Thyroid gland (tissue), 4 donors: ENCODE measurements around the gene RXFP2. TPM values are rescaled to one million over a fixed set of nuclear protein-coding genes. Genes with fewer than 3 reads are reported as not detected.

ENCODE experiments used
- DNase-seq, 2 donors: peaks; one replicate each; pipeline ENCODE4 v3.0.0-alpha.2; 2019
- H3K27ac ChIP-seq, 3 donors: fragments of 200-600 bp; sonication (generic); 1 replicate in 2 of 3; 2 replicates in 1 of 3; pipeline ENCODE4 v1.5.1; 2016 to 2019; ENCODE audit warnings: mild to moderate bottlenecking in 1 of 3, moderate library complexity in 1 of 3
- H3K27me3 ChIP-seq: fragments of 200-600 bp; sonication (generic); one replicate; pipeline ENCODE4 v1.5.1; 2019
- H3K36me3 ChIP-seq, 2 donors: fragments of 200-600 bp; sonication (generic); one replicate each; pipeline ENCODE4 v1.5.1; 2016 to 2019
- H3K4me1 ChIP-seq, 2 donors: fragments of 200-600 bp; sonication (generic); one replicate each; pipeline ENCODE4 v1.5.1; 2017 to 2019
- H3K4me3 ChIP-seq, 3 donors: fragments of 200-600 bp; sonication (generic); replicated peaks in 1 of 3; 1 replicate in 2 of 3; 2 replicates in 1 of 3; pipeline ENCODE4 v1.5.1; 2016; ENCODE audit warnings: mild to moderate bottlenecking in 1 of 3
- H3K9me3 ChIP-seq: fragments of 200-600 bp; sonication (generic); one replicate; pipeline ENCODE4 v1.5.1; 2017
- POLR2A ChIP-seq, 2 donors: fragments of 450-650 bp; IDR thresholded peaks; one replicate each; pipeline ENCODE4 v1.6.1; 2017; ENCODE audit warnings: antibody characterized with exemption in 2 of 2, mild to moderate bottlenecking in 2 of 2, moderate library complexity in 1 of 2
- WGBS, 2 donors: methylation state at CpG; one replicate each; pipeline ENCODE4 v1.1.5; 2017; 5-methylcytosine and 5-hydroxymethylcytosine counted together
- intact Hi-C: fragments of 100-400 bp; cut with DNase I; formaldehyde crosslinking; loops from one replicate; pipeline ENCODE4 v1.15.1; 2023
- total RNA-seq, 4 donors: library from RNA; depleted of rRNA; stranded (reverse); fragments of >200 nt; gene quantifications; one replicate each; pipeline ENCODE4 v1.2.3, GENCODE V29; 2016
- TF ChIP-seq, protein P1 (sequence below), 6 experiments: fragments of 200-600 bp in 3 of 6; fragments of 450-650 bp in 3 of 6; sonication (generic) in 3 of 6; IDR thresholded peaks; one replicate each; pipeline ENCODE4 v1.5.1; 2016 to 2019; ENCODE audit warnings: antibody characterized with exemption in 6 of 6, mild to moderate bottlenecking in 2 of 6, inconsistent platforms in 1 of 6, moderate library complexity in 1 of 6

Gene RXFP2
- total RNA-seq, 4 donors from 2014 or later, result 0.24 to 0.67 TPM; not detected in 2

DNA sequence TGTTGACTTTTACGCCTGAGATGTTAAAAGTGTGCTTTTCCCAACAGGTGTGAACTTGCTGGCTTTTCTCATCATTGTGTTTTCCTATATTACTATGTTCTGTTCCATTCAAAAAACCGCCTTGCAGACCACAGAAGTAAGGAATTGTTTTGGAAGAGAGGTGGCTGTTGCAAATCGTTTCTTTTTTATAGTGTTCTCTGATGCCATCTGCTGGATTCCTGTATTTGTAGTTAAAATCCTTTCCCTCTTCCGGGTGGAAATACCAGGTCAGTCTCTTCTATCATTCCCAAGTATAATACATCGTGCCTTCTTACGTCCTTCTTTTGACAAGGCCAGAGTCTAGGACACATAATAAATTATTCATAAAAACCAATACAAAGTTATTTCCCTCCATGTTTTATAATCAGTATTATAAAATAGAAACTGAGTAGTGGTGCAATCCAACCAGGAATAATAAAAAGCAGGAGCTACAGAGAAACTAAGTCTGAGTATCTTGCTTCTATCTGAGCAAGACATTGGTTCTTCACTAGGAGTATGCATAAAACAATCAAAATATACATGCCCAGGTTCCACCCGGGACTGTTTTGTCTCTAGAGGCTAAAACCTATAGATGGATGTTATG is 57.9 kb downstream of the RXFP2 start:
- no peaks in the 10 kb centered on the region for H3K4me1 ChIP-seq

DNA sequence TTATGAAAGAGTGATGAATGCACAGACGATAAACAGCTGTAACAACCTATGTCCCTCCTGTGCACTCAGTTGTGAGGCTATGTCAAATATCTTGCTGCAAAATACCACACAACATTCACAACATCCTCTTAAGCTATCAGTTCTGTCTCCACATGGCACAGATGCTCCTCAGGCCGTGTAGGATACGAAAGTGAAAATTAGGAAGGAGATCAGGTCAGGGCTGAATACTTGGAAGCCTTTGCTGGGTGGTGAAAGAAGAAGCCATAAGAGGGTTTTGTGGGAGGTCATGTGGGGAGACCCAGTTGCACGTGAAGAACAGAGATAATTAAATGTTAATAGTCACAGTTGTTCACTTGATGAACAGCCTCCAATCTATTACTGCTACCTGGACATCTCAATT is 58.9 kb downstream of the RXFP2 start:
- intact Hi-C loops, result loop anchor here (5.0 kb wide), 2 partner anchors 56 to 371 kb away; no protein-coding TSS in a partner anchor
- DNase-seq, result no peak
- Histone ChIP-seq H3K4me3 (no peak overlapping the region), H3K9me3 (no peaks in the 10 kb centered on the region), H3K27ac (no peak overlapping the region), H3K4me1 (no peaks in the 10 kb centered on the region), H3K27me3 (no peaks in the 10 kb centered on the region), H3K36me3 (no peaks in the 10 kb centered on the region)
- WGBS, 2 donors, result 75 to 88% methylated on average over 4 of the region's 4 CpGs
- TF ChIP-seq, protein P1, sequence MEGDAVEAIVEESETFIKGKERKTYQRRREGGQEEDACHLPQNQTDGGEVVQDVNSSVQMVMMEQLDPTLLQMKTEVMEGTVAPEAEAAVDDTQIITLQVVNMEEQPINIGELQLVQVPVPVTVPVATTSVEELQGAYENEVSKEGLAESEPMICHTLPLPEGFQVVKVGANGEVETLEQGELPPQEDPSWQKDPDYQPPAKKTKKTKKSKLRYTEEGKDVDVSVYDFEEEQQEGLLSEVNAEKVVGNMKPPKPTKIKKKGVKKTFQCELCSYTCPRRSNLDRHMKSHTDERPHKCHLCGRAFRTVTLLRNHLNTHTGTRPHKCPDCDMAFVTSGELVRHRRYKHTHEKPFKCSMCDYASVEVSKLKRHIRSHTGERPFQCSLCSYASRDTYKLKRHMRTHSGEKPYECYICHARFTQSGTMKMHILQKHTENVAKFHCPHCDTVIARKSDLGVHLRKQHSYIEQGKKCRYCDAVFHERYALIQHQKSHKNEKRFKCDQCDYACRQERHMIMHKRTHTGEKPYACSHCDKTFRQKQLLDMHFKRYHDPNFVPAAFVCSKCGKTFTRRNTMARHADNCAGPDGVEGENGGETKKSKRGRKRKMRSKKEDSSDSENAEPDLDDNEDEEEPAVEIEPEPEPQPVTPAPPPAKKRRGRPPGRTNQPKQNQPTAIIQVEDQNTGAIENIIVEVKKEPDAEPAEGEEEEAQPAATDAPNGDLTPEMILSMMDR (IDR thresholded peaks at IDR 0.05), result no peak
- TF ChIP-seq POLR2A (IDR thresholded peaks at IDR 0.05), result no peak

More for the DNA sequence above, 57.9 kb downstream of the RXFP2 start:
- Histone ChIP-seq H3K36me3 (no peaks in the 10 kb centered on the region), H3K27me3 (no peaks in the 10 kb centered on the region), H3K9me3 (no peaks in the 10 kb centered on the region), H3K27ac (no peak overlapping the region), H3K4me3 (no peak overlapping the region)
- no peak for DNase-seq
- intact Hi-C loops, result loop anchor here (5.0 kb wide), 2 partner anchors 55 to 370 kb away; no protein-coding TSS in a partner anchor
- TF ChIP-seq, protein P1 (IDR thresholded peaks at IDR 0.05), result peak in 4 of 6 experiments; percentile 9 to 68 (median 58)
- no peak for TF ChIP-seq POLR2A (IDR thresholded peaks at IDR 0.05)
- 33 to 36% methylated on average over 7 of the region's 7 CpGs for WGBS, 2 donors

DNA sequence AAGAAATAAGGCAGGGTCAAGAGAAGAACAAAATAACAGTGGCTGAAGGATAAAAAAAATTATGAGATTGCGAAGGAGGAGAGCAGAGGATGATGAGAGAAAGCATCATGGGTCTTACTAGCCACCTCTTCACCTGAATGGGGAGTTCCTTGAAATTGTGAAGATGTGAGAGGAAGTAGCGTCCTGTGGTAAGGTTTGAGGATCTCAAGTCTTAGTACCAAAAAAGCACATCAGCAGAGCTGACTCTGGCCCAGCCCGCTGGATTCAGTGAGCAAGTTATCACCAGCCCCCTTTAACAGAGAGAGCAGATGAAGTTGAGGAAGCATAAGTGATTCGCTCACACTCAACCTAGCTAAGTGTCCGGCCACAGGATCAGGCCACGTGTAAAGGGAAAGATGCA is 61.8 kb downstream of the RXFP2 start:
- TF ChIP-seq, protein P1 (IDR thresholded peaks at IDR 0.05), result no peak
- TF ChIP-seq POLR2A (IDR thresholded peaks at IDR 0.05), result no peak
- no peak for DNase-seq
- WGBS, 2 donors, result 77 to 94% methylated on average over 6 of the region's 6 CpGs

DNA sequence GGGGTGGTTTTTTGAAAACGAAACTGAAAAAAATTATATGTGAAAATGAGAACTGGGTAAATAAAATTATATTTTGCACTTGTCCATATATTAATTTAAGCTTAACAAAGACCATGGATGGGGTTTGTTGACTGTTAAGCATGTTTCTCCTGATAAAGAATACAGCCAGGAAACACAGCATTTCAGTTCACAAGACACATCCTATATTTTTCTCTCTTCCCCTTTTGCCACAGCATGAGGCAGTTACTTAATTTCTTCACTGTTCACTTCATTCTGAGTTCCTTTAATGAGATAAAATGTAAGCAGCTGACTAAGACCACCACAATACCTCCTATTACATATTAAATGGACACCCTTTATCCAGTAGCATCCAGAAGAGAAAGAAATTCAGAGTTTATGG is 64.0 kb downstream of the RXFP2 start:
- H3K27me3 ChIP-seq, result no peaks in the 10 kb centered on the region
- no peaks in the 10 kb centered on the region for H3K4me1 ChIP-seq
- no peak for DNase-seq
- intact Hi-C loops, result no loop called here
- H3K27ac ChIP-seq, result no peak overlapping the region
- H3K9me3 ChIP-seq, result no peaks in the 10 kb centered on the region
- TF ChIP-seq, protein P1 (IDR thresholded peaks at IDR 0.05), result no peak
- no peak for TF ChIP-seq POLR2A (IDR thresholded peaks at IDR 0.05)
- WGBS, 2 donors, result 83 to 91% methylated on average over 1 of the region's 1 CpG
- H3K36me3 ChIP-seq, result no peaks in the 10 kb centered on the region
- no peak overlapping the region for H3K4me3 ChIP-seq

More for the DNA sequence above, 61.8 kb downstream of the RXFP2 start:
- H3K27ac ChIP-seq, result no peak overlapping the region
- H3K27me3 ChIP-seq, result no peaks in the 10 kb centered on the region
- no peak overlapping the region for H3K4me3 ChIP-seq
- H3K36me3 ChIP-seq, result no peaks in the 10 kb centered on the region
- H3K9me3 ChIP-seq, result no peaks in the 10 kb centered on the region
- intact Hi-C loops, result no loop called here
- no peaks in the 10 kb centered on the region for H3K4me1 ChIP-seq

DNA sequence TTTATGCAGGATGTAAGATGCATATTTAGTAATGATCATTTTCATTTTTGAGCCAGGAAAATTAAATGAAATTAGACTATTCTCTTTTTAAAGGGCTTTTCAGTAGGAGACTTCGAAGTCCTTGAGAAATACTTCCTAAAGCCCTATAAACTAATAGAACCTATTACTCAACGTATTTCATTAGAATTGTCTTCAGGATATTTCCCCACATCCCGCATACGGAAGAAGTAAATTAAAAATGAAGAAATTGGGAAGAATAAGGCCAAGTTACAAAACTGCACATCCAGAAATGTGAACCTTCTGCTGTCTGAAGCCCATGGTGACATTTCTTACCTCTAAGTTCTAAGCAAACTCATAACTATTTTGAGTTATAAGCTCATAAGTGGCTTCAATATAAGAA is 66.5 kb downstream of the RXFP2 start:
- 92 to 93% methylated on average over 4 of the region's 4 CpGs for WGBS, 2 donors
- H3K4me3 ChIP-seq, result no peak overlapping the region
- H3K36me3 ChIP-seq, result no peaks in the 10 kb centered on the region
- TF ChIP-seq, protein P1 (IDR thresholded peaks at IDR 0.05), result no peak
- TF ChIP-seq POLR2A (IDR thresholded peaks at IDR 0.05), result no peak
- H3K9me3 ChIP-seq, result no peaks in the 10 kb centered on the region
- no peaks in the 10 kb centered on the region for H3K4me1 ChIP-seq
- H3K27me3 ChIP-seq, result no peaks in the 10 kb centered on the region
- no peak overlapping the region for H3K27ac ChIP-seq
- intact Hi-C loops, result no loop called here
- no peak for DNase-seq
